Globus pallidus (tissue), 1 donor: ENCODE results near the gene ZMYND8.
"Not testable (repeated sequence)": the region's sequence is repeated elsewhere in the genome, so short reads cannot be mapped to it uniquely, and the experiment has no call there.

Experiments used
- DNase-seq: peaks from one replicate; pipeline ENCODE4 v3.0.0-alpha.2; 2015; ENCODE audit warnings: low spot score

ZMYND8 gene

GRCh38 chr20:47370850-47371782 lies 14.6 kb upstream of the ZMYND8 start:
- no peak for DNase-seq

GRCh38 chr20:47370214-47370613 lies 13.7 kb upstream of the ZMYND8 start:
- no peak for DNase-seq

GRCh38 chr20:47368301-47368700 lies 11.8 kb upstream of the ZMYND8 start:
- no peak for DNase-seq

- not testable (repeated sequence) for DNase-seq
These were observed 9.8 kb upstream of the ZMYND8 start for GRCh38 chr20:47366301-47366700.

- DNase-seq, result no peak
These were observed 8.7 kb upstream of the ZMYND8 start for GRCh38 chr20:47365023-47365764.

- DNase-seq, result no peak
These were observed 6.1 kb upstream of the ZMYND8 start for GRCh38 chr20:47362361-47363219.

- no peak for DNase-seq
These were observed 4.8 kb upstream of the ZMYND8 start for GRCh38 chr20:47361057-47361915.

- DNase-seq, result peak; percentile 77
These were observed 4.0 kb upstream of the ZMYND8 start for GRCh38 chr20:47360297-47361056.

- no peak for DNase-seq
These were observed 3.2 kb upstream of the ZMYND8 start for GRCh38 chr20:47359530-47360296.

- peak; percentile 91 for DNase-seq
These were observed 2.4 kb upstream of the ZMYND8 start for GRCh38 chr20:47358672-47359529.

- peak; percentile 56 for DNase-seq
These were observed 1.7 kb upstream of the ZMYND8 start for GRCh38 chr20:47358039-47358671.

- DNase-seq, result peak; percentile 91
These were observed 968 bp upstream of the ZMYND8 start for GRCh38 chr20:47357296-47358038.

- no peak for DNase-seq
These were observed 326 bp downstream of the ZMYND8 start for GRCh38 chr20:47356220-47356525.

- DNase-seq, result peak; percentile 66
These were observed 845 bp downstream of the ZMYND8 start for GRCh38 chr20:47355489-47356219.

- peak; percentile 60 for DNase-seq
These were observed 1.6 kb downstream of the ZMYND8 start for GRCh38 chr20:47354714-47355488.

- DNase-seq, result peak; percentile 73
These were observed 2.1 kb downstream of the ZMYND8 start for GRCh38 chr20:47354464-47354713.
